ENCODE results near the gene DVL3.
A peak's percentile ranks its signal among the peaks of the same experiment; 100 is the strongest.
"Not testable (repeated sequence)": the region's sequence is repeated elsewhere in the genome, so short reads cannot be mapped to it uniquely, and the experiment has no call there.

The DVL3 gene

GRCh38 chr3:184154885-184155643, at the start of gene DVL3:
Gene DVL3 (plus strand): TSS chr3:184155377. CDS start chr3:184155636, 259 bp downstream.
- H3K4me3 ChIP-seq (ENCODE audit: low read depth, low read length): peak within 1 kb of the TSS; percentile 87
- TF ChIP-seq CTCF (IDR thresholded peaks at IDR 0.05; ENCODE audit: borderline replicate concordance, insufficient read depth, low read depth, low read length): no peak

- TF ChIP-seq CTCF (IDR thresholded peaks at IDR 0.05; ENCODE audit: borderline replicate concordance, insufficient read depth, low read depth, low read length): no peak
- H3K4me3 ChIP-seq (ENCODE audit: low read depth, low read length): no peak overlapping the region
Measured at GRCh38 chr3:184110316-184110725, 44.9 kb upstream of the DVL3 start.

GRCh38 chr3:184116017-184116416, 39.2 kb upstream of the DVL3 start:
- no peak overlapping the region for H3K4me3 ChIP-seq (ENCODE audit: low read depth, low read length)
- no peak for TF ChIP-seq CTCF (IDR thresholded peaks at IDR 0.05; ENCODE audit: borderline replicate concordance, insufficient read depth, low read depth, low read length)

GRCh38 chr3:184117636-184118035, 37.5 kb upstream of the DVL3 start:
- H3K4me3 ChIP-seq (ENCODE audit: low read depth, low read length): no peak overlapping the region
- TF ChIP-seq CTCF (IDR thresholded peaks at IDR 0.05; ENCODE audit: borderline replicate concordance, insufficient read depth, low read depth, low read length): no peak

- H3K4me3 ChIP-seq (ENCODE audit: low read depth, low read length): not testable (repeated sequence)
Measured at GRCh38 chr3:184121031-184121430, 34.1 kb upstream of the DVL3 start.

GRCh38 chr3:184126006-184126405, 29.2 kb upstream of the DVL3 start:
- no peak for TF ChIP-seq CTCF (IDR thresholded peaks at IDR 0.05; ENCODE audit: borderline replicate concordance, insufficient read depth, low read depth, low read length)
- no peak overlapping the region for H3K4me3 ChIP-seq (ENCODE audit: low read depth, low read length)

GRCh38 chr3:184129012-184129411, 26.2 kb upstream of the DVL3 start:
- TF ChIP-seq CTCF (IDR thresholded peaks at IDR 0.05; ENCODE audit: borderline replicate concordance, insufficient read depth, low read depth, low read length): peak; percentile 38; the same call in 1 of the 2 replicates
- H3K4me3 ChIP-seq (ENCODE audit: low read depth, low read length): no peak overlapping the region

Measured in GM12875 (cell line).